GM06990 (cell line): Measurements from ENCODE around the gene CNTNAP2.

ENCODE experiments used
- DNase-seq: peaks from one replicate; pipeline ENCODE4 v3.0.0-alpha.2; 2011; ENCODE audit not compliant: insufficient read length; ENCODE audit errors: extremely low read depth
- H3K27me3 ChIP-seq: replicated peaks from 2 replicates; pipeline ENCODE4 v1.6.0; 2011; ENCODE audit warnings: low read length; ENCODE audit not compliant: control insufficient read depth, insufficient read depth
- H3K36me3 ChIP-seq: 2 replicates; pipeline ENCODE4 v1.5.1; 2011; ENCODE audit warnings: low read length; ENCODE audit not compliant: control insufficient read depth, insufficient read depth
- H3K4me3 ChIP-seq: replicated peaks from 2 replicates; pipeline ENCODE4 v1.5.1; 2011; ENCODE audit warnings: low read depth, mild to moderate bottlenecking, control low read depth, low read length
- TF ChIP-seq, protein P1 (sequence below): IDR thresholded peaks from 2 replicates; pipeline ENCODE4 v1.5.1; 2011; ENCODE audit warnings: low read length, control low read depth, mild to moderate bottlenecking, inconsistent platforms; ENCODE audit not compliant: insufficient read depth, poor library complexity, severe bottlenecking

CNTNAP2 gene

DNA sequence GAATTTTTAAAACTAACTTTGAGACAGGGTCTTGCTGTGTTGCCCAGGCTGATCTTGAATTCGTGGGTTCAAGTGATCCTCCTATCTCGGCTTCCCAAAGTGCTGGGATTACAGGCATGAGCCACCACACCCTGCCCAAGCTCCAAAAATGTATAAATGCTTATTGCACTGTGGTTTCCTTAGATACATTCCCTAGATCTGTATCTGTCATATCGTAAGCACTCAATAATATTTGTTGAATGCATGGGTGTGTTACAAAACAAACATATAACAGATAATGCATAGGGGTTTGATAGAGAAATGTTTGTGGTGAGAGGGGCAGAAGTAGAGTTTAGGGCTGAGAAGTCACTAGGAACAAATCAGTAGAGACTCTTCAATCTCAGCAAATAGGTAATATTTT, 1518.7 kb downstream of the CNTNAP2 start:
- TF ChIP-seq, protein P1, sequence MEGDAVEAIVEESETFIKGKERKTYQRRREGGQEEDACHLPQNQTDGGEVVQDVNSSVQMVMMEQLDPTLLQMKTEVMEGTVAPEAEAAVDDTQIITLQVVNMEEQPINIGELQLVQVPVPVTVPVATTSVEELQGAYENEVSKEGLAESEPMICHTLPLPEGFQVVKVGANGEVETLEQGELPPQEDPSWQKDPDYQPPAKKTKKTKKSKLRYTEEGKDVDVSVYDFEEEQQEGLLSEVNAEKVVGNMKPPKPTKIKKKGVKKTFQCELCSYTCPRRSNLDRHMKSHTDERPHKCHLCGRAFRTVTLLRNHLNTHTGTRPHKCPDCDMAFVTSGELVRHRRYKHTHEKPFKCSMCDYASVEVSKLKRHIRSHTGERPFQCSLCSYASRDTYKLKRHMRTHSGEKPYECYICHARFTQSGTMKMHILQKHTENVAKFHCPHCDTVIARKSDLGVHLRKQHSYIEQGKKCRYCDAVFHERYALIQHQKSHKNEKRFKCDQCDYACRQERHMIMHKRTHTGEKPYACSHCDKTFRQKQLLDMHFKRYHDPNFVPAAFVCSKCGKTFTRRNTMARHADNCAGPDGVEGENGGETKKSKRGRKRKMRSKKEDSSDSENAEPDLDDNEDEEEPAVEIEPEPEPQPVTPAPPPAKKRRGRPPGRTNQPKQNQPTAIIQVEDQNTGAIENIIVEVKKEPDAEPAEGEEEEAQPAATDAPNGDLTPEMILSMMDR: no peak
- no peaks in the 10 kb centered on the region for H3K27me3 ChIP-seq
- H3K36me3 ChIP-seq: no peaks in the 10 kb centered on the region
- no peak overlapping the region for H3K4me3 ChIP-seq
- no peak for DNase-seq

DNA sequence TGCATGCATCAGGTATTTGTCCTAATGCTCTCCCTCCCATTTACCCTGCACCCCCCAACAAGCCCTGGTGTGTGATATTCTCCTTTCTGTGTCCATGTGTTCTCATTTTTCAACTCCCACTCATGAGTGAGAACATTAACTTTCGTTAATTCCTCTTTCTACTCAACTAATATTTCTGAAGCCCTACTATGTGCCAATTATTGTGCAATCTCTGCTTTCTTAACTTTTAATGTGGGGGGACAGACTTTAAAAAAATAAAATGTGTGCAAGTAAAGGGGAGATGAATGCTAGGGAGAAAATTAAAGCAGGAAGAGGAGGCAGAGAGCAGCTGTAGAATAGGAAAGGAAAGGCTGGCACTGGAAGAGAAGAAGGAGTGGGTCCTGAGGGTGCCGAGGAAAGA, 1520.0 kb downstream of the CNTNAP2 start:
- no peak overlapping the region for H3K4me3 ChIP-seq
- H3K36me3 ChIP-seq: no peaks in the 10 kb centered on the region
- TF ChIP-seq, protein P1: no peak
- no peaks in the 10 kb centered on the region for H3K27me3 ChIP-seq
- DNase-seq: no peak

GRCh38 chr7:147638566-147638965, 1522.0 kb downstream of the CNTNAP2 start:
- DNase-seq: no peak
- no peaks in the 10 kb centered on the region for H3K27me3 ChIP-seq
- TF ChIP-seq, protein P1: no peak
- H3K4me3 ChIP-seq: no peak overlapping the region
- no peaks in the 10 kb centered on the region for H3K36me3 ChIP-seq

- no peak overlapping the region for H3K4me3 ChIP-seq
- TF ChIP-seq, protein P1: no peak
- no peak for DNase-seq
These were observed 1522.4 kb downstream of the CNTNAP2 start for GRCh38 chr7:147639037-147639436.

GRCh38 chr7:147639751-147640150, 1523.2 kb downstream of the CNTNAP2 start:
- DNase-seq: no peak
- Histone ChIP-seq H3K27me3 (no peaks in the 10 kb centered on the region), H3K36me3 (no peaks in the 10 kb centered on the region), H3K4me3 (no peak overlapping the region)
- TF ChIP-seq, protein P1: no peak

More at GRCh38 chr7:147639037-147639436, 1522.4 kb downstream of the CNTNAP2 start:
- no peaks in the 10 kb centered on the region for H3K36me3 ChIP-seq
- no peaks in the 10 kb centered on the region for H3K27me3 ChIP-seq

DNA sequence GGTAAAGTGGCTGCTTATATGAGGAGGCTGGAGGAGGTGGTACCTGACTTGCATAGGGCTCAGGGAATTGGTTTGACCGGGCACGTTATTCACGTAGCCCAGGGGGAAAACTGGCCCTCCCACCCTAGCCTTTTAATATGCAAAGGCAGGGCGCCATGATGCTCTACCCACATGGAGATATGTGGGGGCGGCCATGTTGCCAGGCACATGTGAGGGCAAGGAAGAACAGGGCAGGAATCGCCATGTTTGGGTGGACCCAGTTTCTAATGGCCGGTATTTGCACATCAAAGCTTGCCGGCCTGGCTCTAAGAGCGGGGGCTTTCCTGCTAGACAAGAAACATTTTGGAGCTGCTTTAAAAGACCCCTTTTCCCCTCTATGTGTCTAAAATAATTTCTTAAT, 1524.2 kb downstream of the CNTNAP2 start:
- H3K4me3 ChIP-seq: no peak overlapping the region

More for the DNA sequence above, 1524.2 kb downstream of the CNTNAP2 start:
- Histone ChIP-seq H3K27me3 (no peaks in the 10 kb centered on the region), H3K36me3 (no peaks in the 10 kb centered on the region)
- no peak for DNase-seq
- TF ChIP-seq, protein P1: no peak
